Measurements from ENCODE around the gene GPS1.

Gene GPS1

GRCh38 chr17:82045936-82046484, 5.7 kb upstream of the GPS1 start:
- no peak for ATAC-seq
- no peak for DNase-seq

- DNase-seq (no peak), ATAC-seq (no peak)
These were observed 4.8 kb upstream of the GPS1 start for GRCh38 chr17:82046903-82047302.

- DNase-seq = no peak
- ATAC-seq = no peak
These were observed 4.3 kb upstream of the GPS1 start for GRCh38 chr17:82047379-82047778.

GRCh38 chr17:82047914-82048570, 3.7 kb upstream of the GPS1 start:
- DNase-seq (no peak), ATAC-seq (no peak)

- ATAC-seq (no peak), DNase-seq (no peak)
These were observed 3.1 kb upstream of the GPS1 start for GRCh38 chr17:82048571-82048971.

- DNase-seq = no peak
- ATAC-seq = no peak
These were observed 2.6 kb upstream of the GPS1 start for GRCh38 chr17:82049106-82049505.

- DNase-seq (no peak), ATAC-seq (no peak)
These were observed 2.2 kb upstream of the GPS1 start for GRCh38 chr17:82049521-82049971.

- no peak for ATAC-seq
- no peak for DNase-seq
These were observed 1.4 kb upstream of the GPS1 start for GRCh38 chr17:82050152-82050760.

GRCh38 chr17:82050761-82051641, 697 bp upstream of the GPS1 start:
- ATAC-seq (no peak), DNase-seq (no peak)

GRCh38 chr17:82052638-82053059, 951 bp downstream of the GPS1 start:
- DNase-seq = no peak
- no peak for ATAC-seq

GRCh38 chr17:82053130-82053529, 1.4 kb downstream of the GPS1 start:
- ATAC-seq = no peak
- no peak for DNase-seq

- ATAC-seq (no peak), DNase-seq (no peak)
These were observed 2.0 kb downstream of the GPS1 start for GRCh38 chr17:82053556-82054263.

- DNase-seq = no peak
- ATAC-seq = no peak
These were observed 2.8 kb downstream of the GPS1 start for GRCh38 chr17:82054351-82055022.

- DNase-seq = no peak
- ATAC-seq = no peak
These were observed 3.6 kb downstream of the GPS1 start for GRCh38 chr17:82055023-82055964.

- no peak for ATAC-seq
- no peak for DNase-seq
These were observed 4.4 kb downstream of the GPS1 start for GRCh38 chr17:82055965-82056728.

- ATAC-seq (no peak), DNase-seq (no peak)
These were observed 5.3 kb downstream of the GPS1 start for GRCh38 chr17:82056729-82057621.

- ATAC-seq (no peak), DNase-seq (no peak)
These were observed 6.6 kb downstream of the GPS1 start for GRCh38 chr17:82058230-82058854.

GRCh38 chr17:82058855-82059249, 7.2 kb downstream of the GPS1 start:
- ATAC-seq (no peak), DNase-seq (no peak)

Data from stimulated activated naive CD8-positive, alpha-beta T cell treated with anti-CD3 and anti-CD28 coated beads, Interleukin-15, Interleukin-2, amounts not matched to agents 100 U/mL and 50 U/mL, for 24 hours (primary cell).